Tibial artery (tissue), 4 donors: ENCODE results near the gene PTPN14.

Experiments used
- DNase-seq, 2 donors: peaks; one replicate each; pipeline ENCODE4 v3.0.0-alpha.2; 2019
- H3K27ac ChIP-seq, 2 donors: fragments of 200-600 bp; sonication (generic) in 1 of 2; 1 replicate in 1 of 2; 2 replicates in 1 of 2; pipeline ENCODE4 v1.5.1; 2018 to 2019; ENCODE audit warnings: mild to moderate bottlenecking in 1 of 2
- H3K27me3 ChIP-seq, 2 donors: fragments of 200-600 bp; sonication (generic) in 1 of 2; one replicate each; pipeline versions ENCODE4 v1.5.1 to v1.6.0; 2016 to 2019
- H3K36me3 ChIP-seq, 3 donors: fragments of 200-600 bp; sonication (generic) in 2 of 3; one replicate each; pipeline ENCODE4 v1.5.1; 2016 to 2019; ENCODE audit warnings: mild to moderate bottlenecking in 2 of 3
- H3K4me1 ChIP-seq, 4 donors: fragments of 200-600 bp; sonication (generic) in 2 of 4; 1 replicate in 3 of 4; 2 replicates in 1 of 4; pipeline ENCODE4 v1.5.1; 2016 to 2019
- H3K4me3 ChIP-seq, 2 donors: fragments of 200-600 bp; sonication (generic) in 1 of 2; 1 replicate in 1 of 2; 2 replicates in 1 of 2; pipeline ENCODE4 v1.5.1; 2018 to 2019; ENCODE audit warnings: mild to moderate bottlenecking in 2 of 2
- H3K9me3 ChIP-seq, 3 donors: fragments of 200-600 bp; sonication (generic) in 1 of 3; one replicate each; pipeline ENCODE4 v1.5.1; 2016 to 2019
- CTCF ChIP-seq, 2 experiments: fragments of 200-600 bp in 1 of 2; fragments of 450-650 bp in 1 of 2; IDR thresholded peaks; one replicate each; pipeline ENCODE4 v1.5.1; 2017 to 2019; ENCODE audit warnings: antibody characterized with exemption in 2 of 2, mild to moderate bottlenecking in 1 of 2, moderate library complexity in 1 of 2
- intact Hi-C: fragments of 100-400 bp; cut with DNase I; formaldehyde crosslinking; loops from one replicate; pipeline ENCODE4 v1.15.0; 2023; ENCODE audit warnings: low total_unique reads

PTPN14 gene

DNA sequence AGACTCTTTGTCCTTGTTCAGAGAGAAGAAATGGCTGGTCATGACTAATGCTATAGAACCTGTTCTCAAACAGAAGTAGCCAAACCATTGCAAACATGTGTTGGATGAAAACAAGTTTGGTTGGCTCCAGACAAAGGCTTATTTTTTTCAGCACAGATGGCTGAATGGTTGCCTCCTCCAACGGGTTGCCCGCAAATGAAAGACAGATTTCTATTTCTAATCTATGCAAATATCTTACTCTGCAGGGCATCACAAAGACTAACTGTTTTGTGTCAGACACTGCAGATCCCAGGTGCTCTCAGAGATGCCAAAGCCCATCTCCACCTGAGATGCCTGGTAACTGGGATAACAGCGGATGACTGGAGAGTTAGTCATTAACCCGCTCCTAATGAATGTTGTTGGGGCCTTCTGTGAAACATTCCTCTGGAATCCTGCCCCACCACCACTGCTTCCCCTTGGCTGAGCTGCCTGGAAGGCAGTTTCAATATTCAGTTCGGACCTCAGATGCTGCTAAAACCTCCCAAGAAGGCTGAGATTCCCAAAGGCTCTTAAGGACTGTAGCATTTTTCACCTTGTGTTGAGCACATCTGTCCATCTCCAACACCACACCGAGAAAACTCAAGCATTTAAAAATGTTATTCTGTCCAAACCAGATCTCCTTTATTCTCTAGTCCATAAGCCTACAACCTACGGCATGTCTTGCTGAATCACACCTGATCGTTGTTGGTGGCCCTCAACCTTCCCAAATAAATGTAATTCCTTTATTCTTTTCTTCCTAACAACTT lies 104.4 kb downstream of the PTPN14 start:
- H3K4me3 ChIP-seq = no peak overlapping the region
- H3K36me3 ChIP-seq = no peaks in the 10 kb centered on the region
- no peak overlapping the region for H3K27ac ChIP-seq
- no peak for TF ChIP-seq CTCF (IDR thresholded peaks at IDR 0.05)
- peaks cover 0 to 28% (median 13%) of the 10 kb centered on the region in 4 donors for H3K4me1 ChIP-seq
- no peak for DNase-seq
- intact Hi-C loops = no loop called here
- no peaks in the 10 kb centered on the region for H3K9me3 ChIP-seq
- H3K27me3 ChIP-seq = no peaks in the 10 kb centered on the region

- H3K9me3 ChIP-seq = no peaks in the 10 kb centered on the region
- H3K4me1 ChIP-seq = peaks cover 0 to 31% (median 13%) of the 10 kb centered on the region in 4 donors
- TF ChIP-seq CTCF (IDR thresholded peaks at IDR 0.05) = no peak
- DNase-seq = no peak
- no peaks in the 10 kb centered on the region for H3K36me3 ChIP-seq
- intact Hi-C loops = no loop called here
- no peaks in the 10 kb centered on the region for H3K27me3 ChIP-seq
- peak overlapping the region in 1 of 2 donors; percentile 31 for H3K27ac ChIP-seq
- H3K4me3 ChIP-seq = no peak overlapping the region
Measured at GRCh38 chr1:214445831-214446614, 105.4 kb downstream of the PTPN14 start.

GRCh38 chr1:214445199-214445598 lies 106.2 kb downstream of the PTPN14 start:
- DNase-seq = no peak
- H3K36me3 ChIP-seq = no peaks in the 10 kb centered on the region
- no peaks in the 10 kb centered on the region for H3K27me3 ChIP-seq
- no peak overlapping the region for H3K4me3 ChIP-seq
- H3K4me1 ChIP-seq = peaks cover 0 to 39% (median 17%) of the 10 kb centered on the region in 4 donors
- intact Hi-C loops = no loop called here
- no peaks in the 10 kb centered on the region for H3K9me3 ChIP-seq
- H3K27ac ChIP-seq = no peak overlapping the region
- no peak for TF ChIP-seq CTCF (IDR thresholded peaks at IDR 0.05)

DNA sequence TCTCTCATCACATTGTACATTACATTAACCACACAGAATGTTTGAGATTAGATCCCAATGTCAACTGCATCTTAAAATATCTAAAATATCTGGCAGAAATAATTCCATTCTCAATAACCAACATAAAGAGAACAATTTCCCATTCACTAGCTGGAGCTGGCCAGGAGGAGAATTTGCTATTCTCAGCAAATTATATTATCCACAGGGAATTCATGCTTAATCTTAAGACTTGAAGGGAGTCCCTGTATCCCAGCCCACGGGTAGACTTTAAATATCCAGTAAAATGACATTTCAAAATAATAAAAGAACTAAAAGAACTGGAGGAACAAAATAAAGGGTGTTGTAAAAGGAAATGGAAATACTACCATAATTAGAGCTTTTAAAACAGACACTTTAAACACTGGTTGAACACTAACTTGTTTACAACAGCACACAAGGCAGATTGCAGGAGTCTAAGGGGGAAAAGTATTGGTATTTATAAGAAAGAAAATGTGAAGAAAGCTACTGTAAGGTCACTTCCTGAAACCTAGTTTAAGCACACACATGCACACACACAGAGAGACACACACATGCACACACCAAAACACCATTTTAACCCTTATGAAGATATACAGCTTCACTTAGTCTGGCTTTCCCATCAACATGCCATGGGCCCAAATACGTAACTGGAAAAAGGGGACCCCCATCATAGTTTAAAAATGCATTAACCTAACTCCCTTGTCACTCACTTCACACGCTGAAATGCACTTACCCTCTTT lies 107.0 kb downstream of the PTPN14 start:
- H3K36me3 ChIP-seq = no peaks in the 10 kb centered on the region
- no peak for DNase-seq
- H3K27ac ChIP-seq = no peak overlapping the region
- no peaks in the 10 kb centered on the region for H3K9me3 ChIP-seq
- H3K27me3 ChIP-seq = no peaks in the 10 kb centered on the region
- no peak overlapping the region for H3K4me3 ChIP-seq
- peaks cover 0 to 44% (median 18%) of the 10 kb centered on the region in 4 donors for H3K4me1 ChIP-seq
- no peak for TF ChIP-seq CTCF (IDR thresholded peaks at IDR 0.05)
- intact Hi-C loops = no loop called here

GRCh38 chr1:214441119-214441518 lies 110.3 kb downstream of the PTPN14 start:
- Histone ChIP-seq H3K36me3 (no peaks in the 10 kb centered on the region), H3K9me3 (no peaks in the 10 kb centered on the region), H3K27ac (no peak overlapping the region), H3K27me3 (no peaks in the 10 kb centered on the region), H3K4me3 (no peak overlapping the region), H3K4me1 (peaks cover 0 to 29% (median 15%) of the 10 kb centered on the region in 4 donors)
- no peak for DNase-seq
- TF ChIP-seq CTCF (IDR thresholded peaks at IDR 0.05) = no peak
- intact Hi-C loops = no loop called here
